Measurements from ENCODE around the gene CHRNA3. TPM values are rescaled to one million over a fixed set of nuclear protein-coding genes. Genes with fewer than 3 reads are reported as not detected.
A peak's percentile ranks its signal among the peaks of the same experiment; 100 is the strongest.

Gene CHRNA3
- total RNA-seq = 0.12 and 2.3 TPM in 2 replicates
- 1.7 and 2.5 TPM in 2 replicates for polyA plus RNA-seq

GRCh38 chr15:78620527-78621421, at the start of gene CHRNA3:
Gene CHRNA3 (minus strand): TSS chr15:78620996. CDS start chr15:78620794, 202 bp downstream.
- peak; percentile 77 for TF ChIP-seq EZH2 (IDR thresholded peaks at IDR 0.05; ENCODE audit: borderline replicate concordance)
- TF ChIP-seq EZH2phosphoT487 (IDR thresholded peaks at IDR 0.05; ENCODE audit: low read depth, severe bottlenecking, unreplicated experiment) = peak; percentile 45
- TF ChIP-seq CTCF (IDR thresholded peaks at IDR 0.05; ENCODE audit: poor library complexity) = no peak

GRCh38 chr15:78668987-78669386, 48.2 kb upstream of the CHRNA3 start:
- Histone ChIP-seq H3K4me3 (no peak overlapping the region), H3K4me2 (no peak overlapping the region), H3K4me1 (ENCODE audit: insufficient read depth) (no peaks in the 10 kb centered on the region), H3K27ac (no peak overlapping the region), H3K27me3 (no peaks in the 10 kb centered on the region), H2AFZ (no peak overlapping the region), H3K79me2 (no peaks in the 10 kb centered on the region), H3K36me3 (replicated peaks; ENCODE audit: insufficient read depth, low read depth) (no peaks in the 10 kb centered on the region), H3K9me2 (replicated peaks; ENCODE audit: insufficient read depth) (no peaks in the 10 kb centered on the region), H3K9me3 (ENCODE audit: low read depth) (no peaks in the 10 kb centered on the region), H4K20me1 (ENCODE audit: insufficient read depth, poor library complexity, severe bottlenecking) (no peaks in the 10 kb centered on the region)
- no peak for DNase-seq (ENCODE audit: low spot score)
- WGBS (ENCODE audit: low lambda C conversion rate, missing lambda C conversion rate) = 66% methylated on average over 2 of the region's 2 CpGs
- no peak for TF ChIP-seq EZH2phosphoT487 (IDR thresholded peaks at IDR 0.05; ENCODE audit: low read depth, severe bottlenecking, unreplicated experiment)
- TF ChIP-seq CTCF (IDR thresholded peaks at IDR 0.05; ENCODE audit: poor library complexity) = no peak
- no peak for TF ChIP-seq EZH2 (IDR thresholded peaks at IDR 0.05; ENCODE audit: borderline replicate concordance)

More at GRCh38 chr15:78620527-78621421, at the start of gene CHRNA3:
- no peak within 1 kb of the TSS for H3K27ac ChIP-seq
- no peaks in the 10 kb centered on the region for H3K9me2 ChIP-seq (replicated peaks; ENCODE audit: insufficient read depth)
- H3K79me2 ChIP-seq = no peaks in the 10 kb centered on the region
- H4K20me1 ChIP-seq (ENCODE audit: insufficient read depth, poor library complexity, severe bottlenecking) = no peaks in the 10 kb centered on the region
- peak; percentile 29 for DNase-seq (ENCODE audit: low spot score)
- H3K27me3 ChIP-seq = peaks cover 50% of the 10 kb centered on the region
- H3K4me2 ChIP-seq = peak within 1 kb of the TSS; percentile 92
- 4% methylated on average over 53 of the region's 102 CpGs for WGBS (ENCODE audit: low lambda C conversion rate, missing lambda C conversion rate)
- no peaks in the 10 kb centered on the region for H3K4me1 ChIP-seq (ENCODE audit: insufficient read depth)
- H2AFZ ChIP-seq = peak within 1 kb of the TSS; percentile 40
- H3K9me3 ChIP-seq (ENCODE audit: low read depth) = no peaks in the 10 kb centered on the region
- H3K36me3 ChIP-seq (replicated peaks; ENCODE audit: insufficient read depth, low read depth) = no peaks in the 10 kb centered on the region
- H3K4me3 ChIP-seq = peak within 1 kb of the TSS; percentile 33

GRCh38 chr15:78667578-78668236, 46.9 kb upstream of the CHRNA3 start:
- Histone ChIP-seq H3K9me3 (ENCODE audit: low read depth) (no peaks in the 10 kb centered on the region), H3K9me2 (replicated peaks; ENCODE audit: insufficient read depth) (no peaks in the 10 kb centered on the region), H3K36me3 (replicated peaks; ENCODE audit: insufficient read depth, low read depth) (no peaks in the 10 kb centered on the region), H4K20me1 (ENCODE audit: insufficient read depth, poor library complexity, severe bottlenecking) (no peaks in the 10 kb centered on the region), H3K4me2 (no peak overlapping the region), H3K27me3 (no peaks in the 10 kb centered on the region), H3K79me2 (no peaks in the 10 kb centered on the region), H3K4me1 (ENCODE audit: insufficient read depth) (no peaks in the 10 kb centered on the region), H2AFZ (no peak overlapping the region), H3K27ac (no peak overlapping the region), H3K4me3 (no peak overlapping the region)
- TF ChIP-seq CTCF (IDR thresholded peaks at IDR 0.05; ENCODE audit: poor library complexity) (no peak), EZH2 (IDR thresholded peaks at IDR 0.05; ENCODE audit: borderline replicate concordance) (no peak), EZH2phosphoT487 (IDR thresholded peaks at IDR 0.05; ENCODE audit: low read depth, severe bottlenecking, unreplicated experiment) (no peak)
- DNase-seq (ENCODE audit: low spot score) = no peak
- 90% methylated on average over 8 of the region's 8 CpGs for WGBS (ENCODE audit: low lambda C conversion rate, missing lambda C conversion rate)
